GM12878 (cell line): Measurements from ENCODE around the gene TAF10.

ENCODE experiments used
- CHD4 ChIP-seq: fragments of 200-600 bp; sonication (generic); IDR thresholded peaks from 2 replicates; pipeline ENCODE4 v1.6.1; 2016; ENCODE audit warnings: mild to moderate bottlenecking
- POLR2A ChIP-seq: IDR thresholded peaks from 2 replicates; pipeline ENCODE4 v1.6.1; 2011; ENCODE audit warnings: low read depth, mild to moderate bottlenecking, low read length
- RELA ChIP-seq: fragments of 450-650 bp; IDR thresholded peaks from 2 replicates; pipeline ENCODE4 v1.8.0; 2014; ENCODE audit warnings: borderline replicate concordance; ENCODE audit not compliant: partially characterized antibody
- SIN3A ChIP-seq: IDR thresholded peaks from 2 replicates; pipeline ENCODE4 v1.6.1; 2012; ENCODE audit warnings: low read depth, low read length, improper control_type of control experiment
- TAF1 ChIP-seq: IDR thresholded peaks from 2 replicates; pipeline ENCODE4 v1.6.1; 2011; ENCODE audit warnings: mild to moderate bottlenecking, low read depth, low read length, borderline replicate concordance
- ZBTB40 ChIP-seq: fragments of 450-650 bp; IDR thresholded peaks from 2 replicates; pipeline ENCODE4 v1.6.1; 2016; ENCODE audit warnings: mild to moderate bottlenecking, moderate library complexity, borderline replicate concordance
- ZNF274 ChIP-seq: IDR thresholded peaks from one replicate; pipeline ENCODE4 v1.8.0; 2011; ENCODE audit not compliant: insufficient read length, insufficient read depth
- ZSCAN29 ChIP-seq: fragments of 450-650 bp; IDR thresholded peaks from 2 replicates; pipeline ENCODE4 v1.6.1; 2017; ENCODE audit warnings: mild to moderate bottlenecking, moderate library complexity
- TF ChIP-seq, protein P1 (sequence below): IDR thresholded peaks from 2 replicates; pipeline ENCODE4 v1.6.1; 2012; ENCODE audit warnings: low read depth, low read length, improper control_type of control experiment
- TF ChIP-seq, protein P2 (sequence below): IDR thresholded peaks from 2 replicates; pipeline ENCODE4 v1.6.1; 2012; ENCODE audit warnings: mild to moderate bottlenecking, low read depth, low read length

GRCh38 chr11:6656584-6656915 lies 44.5 kb upstream of the TAF10 start:
- no peak for TF ChIP-seq POLR2A
- TF ChIP-seq ZBTB40 = no peak
- TF ChIP-seq, protein P1, sequence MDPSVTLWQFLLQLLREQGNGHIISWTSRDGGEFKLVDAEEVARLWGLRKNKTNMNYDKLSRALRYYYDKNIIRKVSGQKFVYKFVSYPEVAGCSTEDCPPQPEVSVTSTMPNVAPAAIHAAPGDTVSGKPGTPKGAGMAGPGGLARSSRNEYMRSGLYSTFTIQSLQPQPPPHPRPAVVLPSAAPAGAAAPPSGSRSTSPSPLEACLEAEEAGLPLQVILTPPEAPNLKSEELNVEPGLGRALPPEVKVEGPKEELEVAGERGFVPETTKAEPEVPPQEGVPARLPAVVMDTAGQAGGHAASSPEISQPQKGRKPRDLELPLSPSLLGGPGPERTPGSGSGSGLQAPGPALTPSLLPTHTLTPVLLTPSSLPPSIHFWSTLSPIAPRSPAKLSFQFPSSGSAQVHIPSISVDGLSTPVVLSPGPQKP = no peak
- TF ChIP-seq RELA = no peak
- no peak for TF ChIP-seq SIN3A
- no peak for TF ChIP-seq CHD4
- TF ChIP-seq, protein P2, sequence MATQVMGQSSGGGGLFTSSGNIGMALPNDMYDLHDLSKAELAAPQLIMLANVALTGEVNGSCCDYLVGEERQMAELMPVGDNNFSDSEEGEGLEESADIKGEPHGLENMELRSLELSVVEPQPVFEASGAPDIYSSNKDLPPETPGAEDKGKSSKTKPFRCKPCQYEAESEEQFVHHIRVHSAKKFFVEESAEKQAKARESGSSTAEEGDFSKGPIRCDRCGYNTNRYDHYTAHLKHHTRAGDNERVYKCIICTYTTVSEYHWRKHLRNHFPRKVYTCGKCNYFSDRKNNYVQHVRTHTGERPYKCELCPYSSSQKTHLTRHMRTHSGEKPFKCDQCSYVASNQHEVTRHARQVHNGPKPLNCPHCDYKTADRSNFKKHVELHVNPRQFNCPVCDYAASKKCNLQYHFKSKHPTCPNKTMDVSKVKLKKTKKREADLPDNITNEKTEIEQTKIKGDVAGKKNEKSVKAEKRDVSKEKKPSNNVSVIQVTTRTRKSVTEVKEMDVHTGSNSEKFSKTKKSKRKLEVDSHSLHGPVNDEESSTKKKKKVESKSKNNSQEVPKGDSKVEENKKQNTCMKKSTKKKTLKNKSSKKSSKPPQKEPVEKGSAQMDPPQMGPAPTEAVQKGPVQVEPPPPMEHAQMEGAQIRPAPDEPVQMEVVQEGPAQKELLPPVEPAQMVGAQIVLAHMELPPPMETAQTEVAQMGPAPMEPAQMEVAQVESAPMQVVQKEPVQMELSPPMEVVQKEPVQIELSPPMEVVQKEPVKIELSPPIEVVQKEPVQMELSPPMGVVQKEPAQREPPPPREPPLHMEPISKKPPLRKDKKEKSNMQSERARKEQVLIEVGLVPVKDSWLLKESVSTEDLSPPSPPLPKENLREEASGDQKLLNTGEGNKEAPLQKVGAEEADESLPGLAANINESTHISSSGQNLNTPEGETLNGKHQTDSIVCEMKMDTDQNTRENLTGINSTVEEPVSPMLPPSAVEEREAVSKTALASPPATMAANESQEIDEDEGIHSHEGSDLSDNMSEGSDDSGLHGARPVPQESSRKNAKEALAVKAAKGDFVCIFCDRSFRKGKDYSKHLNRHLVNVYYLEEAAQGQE = no peak
- TF ChIP-seq ZSCAN29 = no peak
- TF ChIP-seq ZNF274 = no peak
- TF ChIP-seq TAF1 = no peak
